H1 (cell line): ENCODE results near the gene CYP2F1. TPM values are rescaled to one million over a fixed set of nuclear protein-coding genes. Genes with fewer than 3 reads are reported as not detected.

ENCODE experiments used
- CTCF ChIA-PET: fragments of 300-600 bp; sonication (Branson Sonifier 250); formaldehyde crosslinking; loops from one replicate; lab custom pipeline; 2021; ENCODE audit not compliant: partially characterized antibody; lab: Charles Lee
- POLR2A ChIA-PET: fragments of 300-600 bp; sonication (Branson Sonifier 250); formaldehyde crosslinking; loops from one replicate; lab custom pipeline; 2021; ENCODE audit warnings: inconsistent platforms; ENCODE audit not compliant: partially characterized antibody; lab: Charles Lee
- DNase-seq, 2 experiments: peaks; one replicate each; pipeline versions ENCODE4 v3.0.0 to v3.0.0-alpha.2; 2010 to 2022; ENCODE audit warnings: low spot score in 2 of 2, low read depth in 1 of 2, mixed read lengths in 1 of 2
- FAIRE-seq: peaks from 2 replicates; lab custom pipeline; 2011; peaks lifted over from hg19 to GRCh38; lab: Jason Lieb, UNC
- H2AFZ ChIP-seq: 2 replicates; pipeline ENCODE4 v1.8.1; 2012; ENCODE audit warnings: low read length, inconsistent platforms
- H2AK5ac ChIP-seq: 2 replicates; pipeline ENCODE4 v1.6.1; 2013; ENCODE audit warnings: low read depth, low read length
- H2BK120ac ChIP-seq: replicated peaks from 2 replicates; pipeline ENCODE3; 2013; ENCODE audit warnings: low read depth, low read length, inconsistent platforms
- H2BK12ac ChIP-seq: 2 replicates; pipeline ENCODE4 v1.6.1; 2013; ENCODE audit warnings: low read depth, low read length
- H2BK15ac ChIP-seq: 2 replicates; pipeline ENCODE4 v1.6.1; 2013; ENCODE audit warnings: low read length
- H2BK20ac ChIP-seq: 2 replicates; pipeline ENCODE4 v1.6.1; 2013; ENCODE audit warnings: low read length
- H2BK5ac ChIP-seq: 2 replicates; pipeline ENCODE4 v1.6.1; 2013; ENCODE audit warnings: low read depth, low read length
- H3K14ac ChIP-seq: 2 replicates; pipeline ENCODE4 v1.6.1; 2013; ENCODE audit warnings: inconsistent platforms; ENCODE audit not compliant: insufficient read length
- H3K18ac ChIP-seq: 2 replicates; pipeline ENCODE4 v1.6.1; 2013; ENCODE audit warnings: low read length; ENCODE audit errors: extremely low read depth
- H3K23ac ChIP-seq: 2 replicates; pipeline ENCODE4 v1.6.1; 2013; ENCODE audit warnings: inconsistent platforms; ENCODE audit not compliant: insufficient read length
- H3K23me2 ChIP-seq: 2 replicates; pipeline ENCODE4 v1.6.1; 2013; ENCODE audit warnings: low read depth, low read length
- H3K27ac ChIP-seq: 2 replicates; pipeline ENCODE4 v1.6.1; 2011; ENCODE audit warnings: low read depth, low read length, inconsistent platforms
- H3K27me3 ChIP-seq, 4 experiments: replicated peaks in 1 of 4; 1 replicate in 1 of 4; 2 replicates in 3 of 4; pipeline versions ENCODE4 v1.6.1 to v1.8.1; 2011 to 2013; ENCODE audit warnings: low read length in 3 of 4, mild to moderate bottlenecking in 3 of 4, inconsistent platforms in 2 of 4, mixed read lengths in 2 of 4, moderate library complexity in 1 of 4; ENCODE audit not compliant: control insufficient read depth in 3 of 4, insufficient read depth in 3 of 4; ENCODE audit errors: extremely low read depth in 1 of 4
- H3K36me3 ChIP-seq, 4 experiments: 2 replicates each; pipeline versions ENCODE4 v1.6.1 to v1.8.1; 2011 to 2013; ENCODE audit warnings: mild to moderate bottlenecking in 4 of 4, low read length in 3 of 4, moderate library complexity in 2 of 4, control low read depth in 1 of 4, inconsistent platforms in 1 of 4; ENCODE audit not compliant: insufficient read depth in 4 of 4, control insufficient read depth in 2 of 4
- H3K4ac ChIP-seq: replicated peaks from 2 replicates; pipeline ENCODE3; 2013; ENCODE audit warnings: low read length, low read depth, mixed read lengths, inconsistent platforms; ENCODE audit not compliant: insufficient read length
- H3K4me1 ChIP-seq, 4 experiments: replicated peaks in 1 of 4; 1 replicate in 1 of 4; 2 replicates in 3 of 4; pipeline versions ENCODE4 v1.6.1 to v1.8.1; 2011 to 2013; ENCODE audit warnings: low read length in 3 of 4, inconsistent platforms in 2 of 4, mixed read lengths in 1 of 4; ENCODE audit not compliant: insufficient read depth in 4 of 4, control insufficient read depth in 3 of 4
- H3K4me2 ChIP-seq, 2 experiments: 2 replicates each; pipeline versions ENCODE4 v1.6.1 to v1.8.1; 2011 to 2013; ENCODE audit warnings: low read depth in 2 of 2, low read length in 2 of 2, control low read depth in 1 of 2, inconsistent platforms in 1 of 2, mild to moderate bottlenecking in 1 of 2; ENCODE audit not compliant: insufficient read depth in 1 of 2
- H3K4me3 ChIP-seq, 4 experiments: fragments of 200-600, 300-600 bp in 1 of 4; sonication (generic), shearing (Covaris generic), sonication (Bioruptor Twin) in 1 of 4; 2 replicates each; pipeline versions ENCODE4 v1.5.1 to v1.8.1; 2011 to 2016; ENCODE audit warnings: low read length in 4 of 4, low read depth in 3 of 4, control low read depth in 2 of 4, inconsistent platforms in 2 of 4, mild to moderate bottlenecking in 2 of 4, mixed read lengths in 1 of 4, moderate library complexity in 1 of 4; ENCODE audit not compliant: insufficient read depth in 2 of 4; ENCODE audit errors: extremely low read depth in 1 of 4
- H3K56ac ChIP-seq: replicated peaks from 2 replicates; pipeline ENCODE3; 2013; ENCODE audit warnings: low read depth, mild to moderate bottlenecking, mixed read lengths, low read length, inconsistent platforms; ENCODE audit not compliant: insufficient read length
- H3K79me1 ChIP-seq: 2 replicates; pipeline ENCODE4 v1.6.1; 2013; ENCODE audit warnings: low read depth, low read length, control low read depth
- H3K79me2 ChIP-seq, 2 experiments: 2 replicates each; pipeline versions ENCODE4 v1.6.1 to v1.8.1; 2012 to 2013; ENCODE audit warnings: low read length in 2 of 2, mild to moderate bottlenecking in 2 of 2, inconsistent platforms in 1 of 2; ENCODE audit not compliant: insufficient read depth in 2 of 2, control insufficient read depth in 1 of 2
- H3K9ac ChIP-seq, 4 experiments: replicated peaks in 1 of 4; 1 replicate in 1 of 4; 2 replicates in 3 of 4; pipeline versions ENCODE4 v1.6.1 to v1.8.1; 2011 to 2013; ENCODE audit warnings: low read depth in 3 of 4, low read length in 3 of 4, control low read depth in 2 of 4, mild to moderate bottlenecking in 2 of 4, moderate library complexity in 2 of 4, inconsistent platforms in 1 of 4; ENCODE audit errors: extremely low read depth in 1 of 4
- H3K9me3 ChIP-seq, 2 experiments: 2 replicates each; pipeline versions ENCODE4 v1.6.1 to v1.8.1; 2012 to 2013; ENCODE audit warnings: mild to moderate bottlenecking in 2 of 2, moderate library complexity in 2 of 2, control low read depth in 1 of 2, inconsistent platforms in 1 of 2, low read depth in 1 of 2, low read length in 1 of 2, mixed read lengths in 1 of 2; ENCODE audit not compliant: insufficient read depth in 2 of 2
- H4K20me1 ChIP-seq, 2 experiments: replicated peaks in 1 of 2; 2 replicates each; pipeline versions ENCODE3 to v1.8.1; 2011 to 2013; ENCODE audit warnings: inconsistent platforms in 2 of 2, low read length in 2 of 2, mild to moderate bottlenecking in 1 of 2; ENCODE audit not compliant: insufficient read depth in 2 of 2, control insufficient read depth in 1 of 2
- H4K5ac ChIP-seq: 2 replicates; pipeline ENCODE4 v1.6.1; 2013; ENCODE audit warnings: low read length, low read depth, mixed read lengths, inconsistent platforms; ENCODE audit not compliant: insufficient read length
- H4K8ac ChIP-seq: 2 replicates; pipeline ENCODE4 v1.8.0; 2013; ENCODE audit warnings: mild to moderate bottlenecking, moderate library complexity, low read length, inconsistent platforms; ENCODE audit not compliant: insufficient read depth; ENCODE audit errors: extremely low read depth
- H4K91ac ChIP-seq: replicated peaks from 2 replicates; pipeline ENCODE3; 2013; ENCODE audit warnings: low read length, mixed read lengths, inconsistent platforms; ENCODE audit not compliant: insufficient read length
- ATF3 ChIP-seq: IDR thresholded peaks from 2 replicates; pipeline ENCODE4 v1.6.1; 2011; ENCODE audit warnings: low read depth, mild to moderate bottlenecking, low read length; ENCODE audit not compliant: insufficient read depth
- CBX8 ChIP-seq: fragments of 300-800, 300-1000 bp; sonication (generic); IDR thresholded peaks from 2 replicates; pipeline ENCODE4 v1.7.1; 2016; ENCODE audit warnings: low read depth, low read length, borderline replicate concordance
- CEBPB ChIP-seq: IDR thresholded peaks from 2 replicates; pipeline ENCODE4 v1.6.1; 2012; ENCODE audit warnings: low read depth, low read length
- CHD2 ChIP-seq: IDR thresholded peaks from 2 replicates; pipeline ENCODE4 v1.6.1; 2012; ENCODE audit warnings: low read length, improper control_type of control experiment
- CTCF ChIP-seq, 3 experiments: IDR thresholded peaks; 1 replicate in 2 of 3; 2 replicates in 1 of 3; pipeline versions ENCODE4 v1.5.1 to v1.6.1; 2011; ENCODE audit warnings: low read length in 3 of 3, mild to moderate bottlenecking in 3 of 3, inconsistent platforms in 2 of 3, low read depth in 1 of 3, moderate library complexity in 1 of 3; ENCODE audit not compliant: insufficient read depth in 1 of 3; ENCODE audit errors: control extremely low read depth in 1 of 3
- JUND ChIP-seq: IDR thresholded peaks from 2 replicates; pipeline ENCODE4 v1.6.1; 2011; ENCODE audit warnings: mild to moderate bottlenecking, improper control_type of control experiment, low read length
- KDM4A ChIP-seq: IDR thresholded peaks from one replicate; pipeline ENCODE4 v1.7.1; 2012; ENCODE audit warnings: low read depth, mild to moderate bottlenecking, moderate library complexity, low read length, inconsistent platforms; ENCODE audit not compliant: severe bottlenecking
- RBBP5 ChIP-seq: IDR thresholded peaks from 2 replicates; pipeline ENCODE4 v1.7.1; 2012; ENCODE audit warnings: low read depth, mild to moderate bottlenecking, inconsistent platforms, low read length, moderate library complexity, borderline replicate concordance
- RNF2 ChIP-seq: fragments of 200-900, 300-1000 bp; sonication (generic); IDR thresholded peaks from 2 replicates; pipeline ENCODE4 v1.7.1; 2016; ENCODE audit warnings: borderline replicate concordance, low read depth, mild to moderate bottlenecking, antibody characterized with exemption, low read length; ENCODE audit not compliant: poor library complexity, severe bottlenecking; ENCODE audit errors: missing control alignments
- SP2 ChIP-seq: IDR thresholded peaks from 2 replicates; pipeline ENCODE4 v1.6.1; 2012; ENCODE audit warnings: mild to moderate bottlenecking, low read length, inconsistent platforms
- SP4 ChIP-seq: IDR thresholded peaks from 2 replicates; pipeline ENCODE4 v1.6.1; 2012; ENCODE audit warnings: low read length, inconsistent platforms
- WGBS, 2 experiments: shearing (Covaris generic) in 1 of 2; methylation state at CpG; one replicate each; pipeline versions ENCODE4 v1.1.6 to v1.1.7; 2013 to 2015; ENCODE audit warnings: low lambda C conversion rate in 2 of 2, mixed read lengths in 2 of 2, inconsistent platforms in 1 of 2, low coverage in 1 of 2, missing lambda C conversion rate in 1 of 2; ENCODE audit not compliant: insufficient replicate concordance in 2 of 2, insufficient coverage in 1 of 2, insufficient read length in 1 of 2; ENCODE audit errors: extremely low coverage in 1 of 2, missing lambda C conversion rate in 1 of 2; 5-methylcytosine and 5-hydroxymethylcytosine counted together
- polyA plus RNA-seq, 7 experiments: library from polyadenylated mRNA; depleted of rRNA in 3 of 7; stranded (reverse) in 5 of 7; unstranded in 2 of 7; fragments of >200 nt in 5 of 7; fragments of 200-250 nt in 2 of 7; gene quantifications; 1 replicate in 5 of 7; 2 replicates in 1 of 7; 4 replicates in 1 of 7; pipeline versions ENCODE4 v1.2.1 to v1.2.3, GENCODE V29; 2011 to 2013; ENCODE audit warnings: missing spikeins in 2 of 7, mixed read lengths in 2 of 7
- total RNA-seq: library from RNA; stranded (reverse); fragmentation: NEBNext Ultra II Directional; extraction: Animal tissue kit (Norgen Biotek cat#: 25700); gene quantifications from 2 replicates; pipeline ENCODE4 v1.2.1, GENCODE V29; 2021

Gene CYP2F1
- total and polyA plus RNA-seq, 2 of the 8 experiments (the other 6 are each of a cell fraction or from before 2014, with no cell fraction given) = 0.17 TPM; not detected in 1

- Histone ChIP-seq H4K8ac (no peak overlapping the region), H2AFZ (no peak overlapping the region), H4K91ac (no peak overlapping the region), H2BK120ac (no peak overlapping the region), H2BK20ac (no peak overlapping the region), H3K9ac (no peak overlapping the region), H2BK12ac (no peak overlapping the region), H2BK5ac (no peak overlapping the region), H3K79me1 (no peaks in the 10 kb centered on the region), H4K5ac (no peak overlapping the region), H3K79me2 (no peaks in the 10 kb centered on the region), H3K14ac (no peak overlapping the region), H3K4me2 (no peak overlapping the region), H3K36me3 (no peaks in the 10 kb centered on the region), H3K27ac (no peak overlapping the region), H2AK5ac (no peak overlapping the region), H2BK15ac (no peak overlapping the region), H3K4ac (no peak overlapping the region), H3K18ac (no peak overlapping the region), H3K4me1 (no peaks in the 10 kb centered on the region), H3K9me3 (peaks cover 0 to 3% of the 10 kb centered on the region in 2 experiments; a peak in 1 of 4 replicates), H3K23me2 (no peaks in the 10 kb centered on the region), H3K4me3 (no peak overlapping the region), H3K56ac (no peak overlapping the region), H3K27me3 (no peaks in the 10 kb centered on the region), H4K20me1 (no peaks in the 10 kb centered on the region), H3K23ac (no peak overlapping the region)
- peak; percentile 60 to 92 for DNase-seq
- CTCF ChIA-PET = interaction anchor here (0.6 to 1.7 kb wide), 43 partner anchors 9 to 499 kb away, joined by 3 to 9 read pairs (median 4); no protein-coding TSS in a partner anchor
- 44% methylated on average over 7 of the region's 7 CpGs; no CpG with 5 or more reads in 1 of the 2 experiments for WGBS, 2 experiments
- POLR2A ChIA-PET = interaction anchor here (0.6 to 1.5 kb wide), 6 partner anchors 24 to 208 kb away, joined by 3 to 4 read pairs (median 4); no protein-coding TSS in a partner anchor
- peak; percentile 81 for FAIRE-seq
- TF ChIP-seq CTCF (IDR thresholded peaks at IDR 0.05; ENCODE audit: control extremely low read depth in 1 of 3, insufficient read depth in 1 of 3, low read depth in 1 of 3, low read length in 3 of 3) (peak; percentile 79 to 92 (median 89)), RBBP5 (no peak), CHD2 (no peak), CEBPB (no peak), JUND (no peak), SP2 (no peak), RNF2 (no peak), ATF3 (no peak), CBX8 (no peak), KDM4A (no peak), SP4 (no peak)
Measured at GRCh38 chr19:41144403-41144802, 30.2 kb downstream of the CYP2F1 start.
